ENCODE results near the gene VPS41.

- no peak for TF ChIP-seq CTCF (conservative IDR thresholded peaks at IDR 0.05)
- TF ChIP-seq ZFX (IDR thresholded peaks at IDR 0.05), result no peak
These were observed 79.4 kb downstream of the VPS41 start for GRCh38 chr7:38829488-38830165.
